HepG2 (cell line): ENCODE measurements around the gene HDLBP. TPM values are rescaled to one million over a fixed set of nuclear protein-coding genes. Genes with fewer than 3 reads are reported as not detected.

Source experiments
- AGO2 ChIP-seq: fragments of 200-400 bp; formaldehyde crosslinking; optimal IDR thresholded peaks from 2 replicates; pipeline ENCODE3; 2017; ENCODE audit warnings: mild to moderate bottlenecking, low read depth, low read length, moderate library complexity
- AKAP8 ChIP-seq: sonication (generic); formaldehyde crosslinking; IDR thresholded peaks from 2 replicates; pipeline ENCODE4 v1.5.1; 2020; ENCODE audit warnings: mild to moderate bottlenecking, missing genetic modification reagents
- CBX2 ChIP-seq, 2 experiments: fragments of 200-600 bp in 1 of 2; sonication (generic); formaldehyde crosslinking in 1 of 2; IDR thresholded peaks; 2 replicates each; pipeline versions ENCODE4 v1.7.0 to v1.8.1; 2018 to 2022; ENCODE audit warnings: low read depth in 2 of 2, low read length in 1 of 2, mild to moderate bottlenecking in 1 of 2, missing genetic modification reagents in 1 of 2
- HHEX ChIP-seq: IDR thresholded peaks from 2 replicates; pipeline ENCODE4 v1.6.1; 2016; ENCODE audit warnings: control low read depth
- HOXA9 ChIP-seq: sonication (generic); formaldehyde crosslinking; IDR thresholded peaks from 2 replicates; pipeline ENCODE4 v1.8.1; 2022; ENCODE audit warnings: missing genetic modification reagents, mild to moderate bottlenecking, moderate library complexity, borderline replicate concordance
- PHF8 ChIP-seq: sonication (generic); formaldehyde crosslinking; IDR thresholded peaks from 2 replicates; pipeline ENCODE4 v1.5.0; 2020; ENCODE audit warnings: missing genetic modification reagents
- RBM39 ChIP-seq: fragments of 200-400 bp; formaldehyde crosslinking; IDR thresholded peaks from one replicate; pipeline ENCODE4 v1.6.1; 2018; ENCODE audit warnings: antibody characterized with exemption, mild to moderate bottlenecking, low read depth, low read length; ENCODE audit not compliant: poor library complexity, severe bottlenecking
- SIX1 ChIP-seq: sonication (generic); formaldehyde crosslinking; IDR thresholded peaks from 2 replicates; pipeline ENCODE4 v1.4.0; 2020; ENCODE audit warnings: missing genetic modification reagents, borderline replicate concordance
- SRF ChIP-seq: IDR thresholded peaks from 2 replicates; pipeline ENCODE4 v1.6.1; 2011; ENCODE audit warnings: mild to moderate bottlenecking, low read depth, low read length, moderate library complexity
- ZFP90 ChIP-seq: sonication (generic); formaldehyde crosslinking; IDR thresholded peaks from 2 replicates; pipeline ENCODE4 v1.8.0; 2022; ENCODE audit warnings: missing genetic modification reagents, mild to moderate bottlenecking, inconsistent platforms, borderline replicate concordance
- ZMYM4 ChIP-seq: sonication (generic); formaldehyde crosslinking; IDR thresholded peaks from 2 replicates; pipeline ENCODE4 v1.8.1; 2023; ENCODE audit warnings: mild to moderate bottlenecking, missing genetic modification reagents
- ZNF205 ChIP-seq: IDR thresholded peaks from 2 replicates; pipeline ENCODE4 v1.6.1; 2018; ENCODE audit warnings: missing biosample characterization, missing genetic modification reagents
- ZNF335 ChIP-seq: sonication (generic); formaldehyde crosslinking; IDR thresholded peaks from 2 replicates; pipeline ENCODE4 v1.4.0; 2020; ENCODE audit warnings: missing genetic modification reagents
- ZNF550 ChIP-seq: sonication (generic); formaldehyde crosslinking; IDR thresholded peaks from 2 replicates; pipeline ENCODE4 v1.4.0; 2020; ENCODE audit warnings: mild to moderate bottlenecking, missing genetic modification reagents, borderline replicate concordance
- polyA plus RNA-seq, 8 experiments: library from polyadenylated mRNA; depleted of rRNA in 3 of 8; stranded (reverse) in 7 of 8; unstranded in 1 of 8; fragments of >200 nt; fragmentation: Illumina TruSeq in 4 of 8; extraction: Trizol in 4 of 8; gene quantifications; 2 replicates each; pipeline versions ENCODE4 v1.2.1 to v1.2.3, GENCODE V29; 2011 to 2016; ENCODE audit warnings: low read depth in 4 of 8, missing spikeins in 1 of 8, mixed read lengths in 1 of 8; ENCODE audit not compliant: insufficient read depth in 1 of 8
- total RNA-seq, 5 experiments: library from RNA; depleted of rRNA; stranded (reverse); fragments of >200 nt; fragmentation: Illumina TruSeq; extraction: Trizol; gene quantifications; 2 replicates each; pipeline ENCODE4 v1.2.3, GENCODE V29; 2016; ENCODE audit warnings: low read depth in 1 of 5
- TF ChIP-seq, protein P1 (sequence below): sonication (generic); formaldehyde crosslinking; IDR thresholded peaks from 2 replicates; pipeline ENCODE4 v1.5.0; 2020; ENCODE audit warnings: missing genetic modification reagents, mild to moderate bottlenecking, borderline replicate concordance
- TF ChIP-seq, protein P2 (sequence below): sonication (generic); formaldehyde crosslinking; IDR thresholded peaks from 2 replicates; pipeline ENCODE4 v1.8.1; 2023; ENCODE audit warnings: mild to moderate bottlenecking, missing genetic modification reagents
- TF ChIP-seq, protein P3 (sequence below): sonication (generic); formaldehyde crosslinking; IDR thresholded peaks from 2 replicates; pipeline ENCODE4 v1.5.0; 2020; ENCODE audit warnings: missing genetic modification reagents

The HDLBP gene
- total and polyA plus RNA-seq, 2 of the 13 experiments (the other 11 are each of a cell fraction or from before 2014, with no cell fraction given) = 464 to 707 TPM

GRCh38 chr2:241229563-241230401 lies 85.7 kb downstream of the HDLBP start (continued):
- TF ChIP-seq, protein P1, sequence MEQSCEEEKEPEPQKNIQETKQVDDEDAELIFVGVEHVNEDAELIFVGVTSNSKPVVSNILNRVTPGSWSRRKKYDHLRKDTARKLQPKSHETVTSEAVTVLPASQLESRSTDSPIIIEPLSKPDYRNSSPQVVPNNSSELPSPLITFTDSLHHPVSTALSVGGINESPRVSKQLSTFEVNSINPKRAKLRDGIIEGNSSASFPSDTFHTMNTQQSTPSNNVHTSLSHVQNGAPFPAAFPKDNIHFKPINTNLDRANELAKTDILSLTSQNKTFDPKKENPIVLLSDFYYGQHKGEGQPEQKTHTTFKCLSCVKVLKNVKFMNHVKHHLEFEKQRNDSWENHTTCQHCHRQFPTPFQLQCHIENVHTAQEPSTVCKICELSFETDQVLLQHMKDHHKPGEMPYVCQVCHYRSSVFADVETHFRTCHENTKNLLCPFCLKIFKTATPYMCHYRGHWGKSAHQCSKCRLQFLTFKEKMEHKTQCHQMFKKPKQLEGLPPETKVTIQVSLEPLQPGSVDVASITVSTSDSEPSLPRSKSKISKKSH = no peak
- TF ChIP-seq ZNF205 (CRISPR knock-in tag) = no peak
- TF ChIP-seq ZFP90 (CRISPR knock-in tag) = 0 out of 2 replicates have a peak, but pooled peaks have one; percentile 43
- TF ChIP-seq HOXA9 (CRISPR knock-in tag) = no peak
- no peak for TF ChIP-seq PHF8 (CRISPR knock-in tag)
- TF ChIP-seq, protein P2, sequence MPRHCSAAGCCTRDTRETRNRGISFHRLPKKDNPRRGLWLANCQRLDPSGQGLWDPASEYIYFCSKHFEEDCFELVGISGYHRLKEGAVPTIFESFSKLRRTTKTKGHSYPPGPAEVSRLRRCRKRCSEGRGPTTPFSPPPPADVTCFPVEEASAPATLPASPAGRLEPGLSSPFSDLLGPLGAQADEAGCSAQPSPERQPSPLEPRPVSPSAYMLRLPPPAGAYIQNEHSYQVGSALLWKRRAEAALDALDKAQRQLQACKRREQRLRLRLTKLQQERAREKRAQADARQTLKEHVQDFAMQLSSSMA (CRISPR knock-in tag) = no peak
- TF ChIP-seq ZMYM4 (CRISPR knock-in tag) = no peak
- no peak for TF ChIP-seq SRF
- TF ChIP-seq AKAP8 (CRISPR knock-in tag) = no peak
- TF ChIP-seq ZNF550 (CRISPR knock-in tag) = no peak
- TF ChIP-seq, protein P3, sequence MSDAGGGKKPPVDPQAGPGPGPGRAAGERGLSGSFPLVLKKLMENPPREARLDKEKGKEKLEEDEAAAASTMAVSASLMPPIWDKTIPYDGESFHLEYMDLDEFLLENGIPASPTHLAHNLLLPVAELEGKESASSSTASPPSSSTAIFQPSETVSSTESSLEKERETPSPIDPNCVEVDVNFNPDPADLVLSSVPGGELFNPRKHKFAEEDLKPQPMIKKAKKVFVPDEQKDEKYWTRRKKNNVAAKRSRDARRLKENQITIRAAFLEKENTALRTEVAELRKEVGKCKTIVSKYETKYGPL (CRISPR knock-in tag) = no peak
- TF ChIP-seq AGO2 = peak; percentile 85
- TF ChIP-seq SIX1 (CRISPR knock-in tag) = no peak
- TF ChIP-seq CBX2 (IDR thresholded peaks at IDR 0.05; ENCODE audit: low read depth, low read length) = no peak
- no peak for TF ChIP-seq CBX2 (CRISPR knock-in tag; IDR thresholded peaks at IDR 0.05; ENCODE audit: low read depth)
- no peak for TF ChIP-seq HHEX
- peak; percentile 34 for TF ChIP-seq RBM39
- no peak for TF ChIP-seq ZNF335 (CRISPR knock-in tag)
